ENCODE measurements around the gene KCNK6. TPM values are rescaled to one million over a fixed set of nuclear protein-coding genes. Genes with fewer than 3 reads are reported as not detected.

Gene KCNK6
- total RNA-seq, 5 donors from 2014 or later (not counting 1 experiment from before 2014, with no cell fraction given) = 4.8 to 12.9 (median 12.6) TPM

DNA sequence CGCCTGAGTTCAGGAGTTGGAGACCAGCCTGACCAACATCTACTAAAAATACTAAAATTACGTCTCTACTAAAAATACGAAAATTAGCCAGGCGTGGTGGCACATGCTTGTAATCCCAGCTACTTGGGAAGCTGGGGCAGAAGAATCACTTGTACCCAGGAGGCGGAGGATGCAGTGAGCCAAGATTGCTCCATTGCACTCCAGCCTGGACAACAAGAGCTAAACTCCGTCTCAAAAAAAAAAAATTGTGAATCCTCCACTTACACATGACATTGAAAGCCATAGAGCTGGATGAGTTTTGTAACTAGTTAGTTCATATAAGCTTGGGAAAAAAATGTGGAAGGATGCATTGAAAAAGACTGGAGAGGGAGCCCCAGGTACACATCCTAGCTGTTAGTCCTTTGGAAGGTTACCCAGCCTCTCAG, 54.3 kb downstream of the KCNK6 start:
- H3K27ac ChIP-seq (ENCODE audit: low read length) = peak overlapping the region; percentile 79

DNA sequence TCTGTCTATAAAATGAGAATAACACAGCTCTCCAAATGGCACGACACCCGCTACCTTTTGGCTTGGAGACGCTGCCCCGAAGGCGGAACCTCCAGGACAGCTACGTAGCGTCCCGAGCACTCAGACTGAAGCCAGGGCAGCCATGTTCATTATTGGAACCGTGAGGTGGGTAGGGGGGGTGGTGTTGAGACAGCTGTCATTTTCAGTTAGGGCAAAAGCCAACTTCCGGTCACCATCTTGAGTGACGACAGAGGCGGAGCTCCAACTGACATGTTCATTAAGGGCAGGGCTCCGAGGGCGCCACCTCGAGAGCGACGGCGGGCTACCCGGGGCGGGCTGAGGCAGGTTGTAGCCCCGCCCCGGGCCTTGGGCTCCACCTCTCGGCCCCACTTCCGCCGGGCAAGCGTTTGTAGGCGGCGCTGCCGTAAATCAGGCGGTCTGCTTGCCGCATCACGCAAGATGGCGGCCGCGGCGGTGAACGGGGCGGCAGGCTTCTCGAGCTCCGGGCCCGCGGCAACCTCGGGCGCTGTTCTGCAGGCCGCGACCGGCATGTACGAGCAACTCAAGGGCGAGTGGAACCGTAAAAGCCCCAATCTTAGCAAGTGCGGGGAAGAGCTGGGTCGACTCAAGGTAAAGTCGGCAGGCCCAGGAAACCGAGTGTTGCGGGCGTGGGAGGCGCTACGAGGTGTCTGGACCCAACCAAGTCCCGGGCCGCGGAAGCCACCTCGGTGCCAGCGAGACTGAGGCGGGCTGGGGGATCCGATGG, 54.9 kb downstream of the KCNK6 start, which contains the start of gene PSMD8:
PSMD8 (plus strand) TSS at position 240 of the 766 bp plus-strand sequence; CDS start at position 271, 31 bp downstream.
- DNase-seq (peak; percentile 94 to 100 (median 99)), ATAC-seq (replicated peaks in 1 of 4) (peak; percentile 95 to 97 (median 97))
- Histone ChIP-seq H3K36me3 (ENCODE audit: control insufficient read depth in 2 of 2, extremely low read depth in 1 of 2, insufficient read depth in 1 of 2, low read length in 1 of 2) (peaks cover 11 to 16% of the 10 kb centered on the region in 2 donors), H3K4me3 (ENCODE audit: control insufficient read depth in 1 of 2, extremely low read depth in 1 of 2, low read length in 1 of 2) (peak within 1 kb of the TSS; percentile 74 to 92), H3K9me3 (no peaks in the 10 kb centered on the region), H3K27me3 (replicated peaks in 1 of 2; ENCODE audit: control insufficient read depth in 2 of 2, extremely low read depth in 1 of 2, insufficient read depth in 2 of 2, low read length in 1 of 2) (peaks cover 0 to 13% of the 10 kb centered on the region in 2 experiments), H3K4me1 (ENCODE audit: control insufficient read depth in 1 of 2, extremely low read depth in 1 of 2, insufficient read depth in 2 of 2, low read length in 2 of 2) (peaks cover 15 to 37% of the 10 kb centered on the region in 2 experiments), H3K27ac (ENCODE audit: low read length) (peak within 1 kb of the TSS; percentile 79)
- Mint-ChIP-seq H3K9me3 (no peaks in the 10 kb centered on the region), H3K27me3 (peaks cover 0 to 12% of the 10 kb centered on the region in 2 donors), H3K4me3 (peak within 1 kb of the TSS; percentile 98 to 100 (median 99)), H3K27ac (peak within 1 kb of the TSS; percentile 97 to 98), H3K36me3 (peaks cover 25% of the 10 kb centered on the region), H3K4me1 (peaks cover 30 to 34% (median 31%) of the 10 kb centered on the region in 3 donors)
- POLR2A ChIA-PET = interaction anchor here (0.6 to 1.0 kb wide), 5 partner anchors 13 to 1537 kb away, joined by 3 to 9 read pairs (median 5); partner anchors contain the start of genes CATSPERG (in 1 of the 2), GGN (in 1 of the 2) and ZNF790 (in 1 of the 2)
- CTCF ChIA-PET = interaction anchor here (0.5 to 4.9 kb wide), 15 partner anchors 13 to 556 kb away, joined by 3 to 54 read pairs (median 5); partner anchors contain the start of genes CATSPERG (in 1 of the 2), FAM98C (in 1 of the 2), GGN (in 1 of the 2) and MRPS12 (in 1 of the 2)
- 0% methylated on average over 65 of the region's 65 CpGs for WGBS (ENCODE audit: insufficient coverage)

More for the DNA sequence above, 54.3 kb downstream of the KCNK6 start:
- DNase-seq = no peak
- ATAC-seq (replicated peaks in 1 of 4) = no peak
- H3K4me3 ChIP-seq (ENCODE audit: control insufficient read depth in 1 of 2, extremely low read depth in 1 of 2, low read length in 1 of 2) = peak overlapping the region; percentile 43 to 92
- H3K4me1 ChIP-seq (ENCODE audit: control insufficient read depth in 1 of 2, extremely low read depth in 1 of 2, insufficient read depth in 2 of 2, low read length in 2 of 2) = peaks cover 15 to 31% of the 10 kb centered on the region in 2 experiments
- CTCF ChIA-PET = interaction anchor here (0.5 to 4.9 kb wide), 14 partner anchors 14 to 557 kb away, joined by 3 to 54 read pairs (median 5); partner anchors contain the start of genes CATSPERG (in 1 of the 2), FAM98C (in 1 of the 2), GGN (in 1 of the 2) and MRPS12 (in 1 of the 2)
- H3K27me3 ChIP-seq (replicated peaks in 1 of 2; ENCODE audit: control insufficient read depth in 2 of 2, extremely low read depth in 1 of 2, insufficient read depth in 2 of 2, low read length in 1 of 2) = peaks cover 0 to 7% of the 10 kb centered on the region in 2 experiments
- Mint-ChIP-seq H3K4me1 (peaks cover 28 to 30% (median 28%) of the 10 kb centered on the region in 3 donors), H3K4me3 (peak overlapping the region; percentile 98 to 100 (median 99)), H3K27me3 (peaks cover 0 to 14% of the 10 kb centered on the region in 2 donors), H3K36me3 (peaks cover 19% of the 10 kb centered on the region), H3K9me3 (no peaks in the 10 kb centered on the region), H3K27ac (peak overlapping the region; percentile 97 to 98)
- POLR2A ChIA-PET = interaction anchor here (0.5 to 1.0 kb wide), 5 partner anchors 14 to 1536 kb away, joined by 3 to 9 read pairs (median 5); partner anchors contain the start of genes CATSPERG (in 1 of the 2), GGN (in 1 of the 2) and ZNF790 (in 1 of the 2)
- H3K36me3 ChIP-seq (ENCODE audit: control insufficient read depth in 2 of 2, extremely low read depth in 1 of 2, insufficient read depth in 1 of 2, low read length in 1 of 2) = peaks cover 5 to 10% of the 10 kb centered on the region in 2 donors
- H3K9me3 ChIP-seq = no peaks in the 10 kb centered on the region
- 94% methylated on average over 5 of the region's 6 CpGs for WGBS (ENCODE audit: insufficient coverage)

DNA sequence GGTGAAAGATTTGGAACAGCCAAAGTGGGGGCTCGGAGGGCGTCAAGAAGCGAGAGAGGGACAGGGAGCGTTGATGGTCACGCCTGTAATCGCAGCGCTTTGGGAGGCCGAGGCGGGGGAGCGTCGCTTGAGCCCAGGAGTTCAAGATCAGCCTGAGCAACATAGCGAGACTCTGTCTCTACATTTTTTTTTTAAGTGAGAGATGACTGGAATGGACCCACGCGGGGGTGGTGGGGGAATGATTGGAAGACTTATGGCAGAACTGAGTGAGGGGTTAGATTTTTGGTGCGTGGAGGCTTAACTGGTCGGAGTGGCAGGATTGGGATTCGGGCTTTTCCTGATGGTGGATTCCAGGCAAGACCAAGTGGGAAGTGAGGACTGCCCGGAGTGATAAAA, 55.5 kb downstream of the KCNK6 start:
- H3K27me3 ChIP-seq (replicated peaks in 1 of 2; ENCODE audit: control insufficient read depth in 2 of 2, extremely low read depth in 1 of 2, insufficient read depth in 2 of 2, low read length in 1 of 2) = peaks cover 0 to 10% of the 10 kb centered on the region in 2 experiments
- Mint-ChIP-seq H3K36me3 (peaks cover 29% of the 10 kb centered on the region), H3K27ac (peak overlapping the region; percentile 97 to 98), H3K4me3 (peak overlapping the region; percentile 98 to 100 (median 99)), H3K9me3 (no peaks in the 10 kb centered on the region), H3K4me1 (peaks cover 30 to 35% (median 32%) of the 10 kb centered on the region in 3 donors), H3K27me3 (peaks cover 0 to 10% of the 10 kb centered on the region in 2 donors)
- ChIA-PET POLR2A (interaction anchor here in 1 of 2 donors (0.6 to 1.6 kb wide), 2 partner anchors 13 to 295 kb away, joined by 3 to 7 read pairs; partner anchors contain the start of gene GGN), CTCF (interaction anchor here (0.6 to 4.9 kb wide), 5 partner anchors 13 to 555 kb away, joined by 5 to 54 read pairs (median 15); partner anchors contain the start of genes CATSPERG (in 1 of the 2), FAM98C (in 1 of the 2), GGN (in 1 of the 2) and MRPS12 (in 1 of the 2))
- WGBS (ENCODE audit: insufficient coverage) = 4% methylated on average over 18 of the region's 18 CpGs
- peaks cover 15 to 37% of the 10 kb centered on the region in 2 experiments for H3K4me1 ChIP-seq (ENCODE audit: control insufficient read depth in 1 of 2, extremely low read depth in 1 of 2, insufficient read depth in 2 of 2, low read length in 2 of 2)
- H3K4me3 ChIP-seq (ENCODE audit: control insufficient read depth in 1 of 2, extremely low read depth in 1 of 2, low read length in 1 of 2) = peak overlapping the region; percentile 74 to 92
- ATAC-seq (replicated peaks in 1 of 4) (no peak), DNase-seq (no peak)
- H3K27ac ChIP-seq (ENCODE audit: low read length) = peak overlapping the region; percentile 75
- no peaks in the 10 kb centered on the region for H3K9me3 ChIP-seq
- peaks cover 11 to 22% of the 10 kb centered on the region in 2 donors for H3K36me3 ChIP-seq (ENCODE audit: control insufficient read depth in 2 of 2, extremely low read depth in 1 of 2, insufficient read depth in 1 of 2, low read length in 1 of 2)

DNA sequence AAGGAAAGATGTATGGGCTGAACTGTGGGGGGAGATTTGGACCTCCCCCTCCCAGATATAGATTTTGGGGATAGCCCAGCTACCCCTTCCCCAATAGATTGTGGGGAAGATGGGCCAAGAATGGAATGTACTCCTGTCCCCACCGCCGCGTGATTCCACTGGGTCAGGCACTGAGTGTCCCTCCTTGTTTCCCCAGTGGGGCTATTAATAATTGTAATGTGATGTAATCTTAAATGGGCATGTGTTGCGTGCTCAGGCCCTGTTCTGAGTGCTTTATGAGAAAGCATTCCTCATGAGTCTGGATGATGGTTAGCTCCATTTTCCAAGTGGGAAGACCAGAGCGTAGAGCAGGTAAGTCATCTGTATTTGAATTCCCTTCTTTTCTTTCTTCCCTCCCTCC, 56.1 kb downstream of the KCNK6 start:
- peaks cover 15 to 37% of the 10 kb centered on the region in 2 experiments for H3K4me1 ChIP-seq (ENCODE audit: control insufficient read depth in 1 of 2, extremely low read depth in 1 of 2, insufficient read depth in 2 of 2, low read length in 2 of 2)
- peak overlapping the region; percentile 74 to 92 for H3K4me3 ChIP-seq (ENCODE audit: control insufficient read depth in 1 of 2, extremely low read depth in 1 of 2, low read length in 1 of 2)
- peak overlapping the region in 1 of 2 donors; percentile 97 for H3K27ac Mint-ChIP-seq
- WGBS (ENCODE audit: insufficient coverage) = no CpG with 5 or more reads among the region's 5 CpGs
- DNase-seq = no peak
- peaks cover 0 to 6% of the 10 kb centered on the region in 2 donors for H3K27me3 Mint-ChIP-seq
- peak overlapping the region; percentile 98 to 100 (median 99) for H3K4me3 Mint-ChIP-seq
- ATAC-seq (replicated peaks in 1 of 4) = no peak
- no peak overlapping the region for H3K27ac ChIP-seq (ENCODE audit: low read length)
- H3K36me3 Mint-ChIP-seq = peaks cover 33% of the 10 kb centered on the region
- H3K36me3 ChIP-seq (ENCODE audit: control insufficient read depth in 2 of 2, extremely low read depth in 1 of 2, insufficient read depth in 1 of 2, low read length in 1 of 2) = peaks cover 11 to 29% of the 10 kb centered on the region in 2 donors
- peaks cover 30 to 35% (median 32%) of the 10 kb centered on the region in 3 donors for H3K4me1 Mint-ChIP-seq
- ChIA-PET CTCF (interaction anchor here in 1 of 2 donors (0.7 to 4.9 kb wide), 3 partner anchors 12 to 243 kb away, joined by 3 to 54 read pairs (median 3); partner anchors contain the start of genes EIF3K, FAM98C and GGN), POLR2A (interaction anchor here in 1 of 2 donors (0.6 to 1.6 kb wide), 2 partner anchors 12 to 602 kb away, joined by 4 to 7 read pairs; partner anchors contain the start of gene GGN)
- H3K9me3 Mint-ChIP-seq = no peaks in the 10 kb centered on the region
- peaks cover 0 to 9% of the 10 kb centered on the region in 2 experiments for H3K27me3 ChIP-seq (replicated peaks in 1 of 2; ENCODE audit: control insufficient read depth in 2 of 2, extremely low read depth in 1 of 2, insufficient read depth in 2 of 2, low read length in 1 of 2)
- no peaks in the 10 kb centered on the region for H3K9me3 ChIP-seq

DNA sequence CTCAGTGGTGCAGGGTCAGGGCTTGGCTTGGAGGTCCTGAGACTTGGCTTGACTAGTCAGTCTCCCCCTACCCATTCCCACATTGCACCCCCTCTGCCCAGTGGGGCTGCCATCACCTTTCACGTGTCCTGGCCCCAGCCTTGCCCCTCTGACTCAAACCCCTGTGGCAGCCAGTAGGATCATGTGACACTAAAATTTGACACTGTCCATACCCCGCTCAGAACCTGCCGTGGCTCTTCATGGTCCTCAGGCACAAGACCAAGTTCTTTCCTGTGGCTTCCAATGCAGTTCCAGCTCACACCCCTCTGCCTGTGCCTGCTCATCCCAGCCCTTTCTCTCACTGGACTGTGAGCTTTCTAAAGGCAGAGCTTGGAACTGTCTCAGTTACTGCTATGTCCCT, 56.9 kb downstream of the KCNK6 start:
- ATAC-seq (replicated peaks in 1 of 4) (no peak), DNase-seq (no peak)
- Mint-ChIP-seq H3K4me3 (peak overlapping the region; percentile 73 to 100 (median 98)), H3K4me1 (peaks cover 30 to 35% (median 32%) of the 10 kb centered on the region in 3 donors), H3K9me3 (no peaks in the 10 kb centered on the region), H3K27me3 (peaks cover 0 to 4% of the 10 kb centered on the region in 2 donors), H3K36me3 (peaks cover 40% of the 10 kb centered on the region), H3K27ac (peak overlapping the region; percentile 24 to 61)
- Histone ChIP-seq H3K27me3 (replicated peaks in 1 of 2; ENCODE audit: control insufficient read depth in 2 of 2, extremely low read depth in 1 of 2, insufficient read depth in 2 of 2, low read length in 1 of 2) (peaks cover 0 to 6% of the 10 kb centered on the region in 2 experiments), H3K4me1 (ENCODE audit: control insufficient read depth in 1 of 2, extremely low read depth in 1 of 2, insufficient read depth in 2 of 2, low read length in 2 of 2) (peaks cover 15 to 37% of the 10 kb centered on the region in 2 experiments), H3K36me3 (ENCODE audit: control insufficient read depth in 2 of 2, extremely low read depth in 1 of 2, insufficient read depth in 1 of 2, low read length in 1 of 2) (peaks cover 12 to 37% of the 10 kb centered on the region in 2 donors), H3K9me3 (no peaks in the 10 kb centered on the region), H3K4me3 (ENCODE audit: control insufficient read depth in 1 of 2, extremely low read depth in 1 of 2, low read length in 1 of 2) (no peak overlapping the region), H3K27ac (ENCODE audit: low read length) (no peak overlapping the region)
- POLR2A ChIA-PET = interaction anchor here in 1 of 2 donors (0.6 to 1.6 kb wide), 2 partner anchors 11 to 603 kb away, joined by 4 to 7 read pairs; partner anchors contain the start of gene GGN
- CTCF ChIA-PET = interaction anchor here in 1 of 2 donors (0.7 to 4.9 kb wide), 3 partner anchors 11 to 242 kb away, joined by 3 to 54 read pairs (median 3); partner anchors contain the start of genes EIF3K, FAM98C and GGN
- 87% methylated on average over 3 of the region's 3 CpGs for WGBS (ENCODE audit: insufficient coverage)
